GM21423 (cell line): Measurements from ENCODE around the gene MAP3K3.

Experiments
- ATAC-seq: cut with Tn5 transposase; IDR thresholded peaks from one replicate; pipeline ENCODE4 v1.9.1; 2021; ENCODE audit warnings: mild to moderate bottlenecking, moderate library complexity; ENCODE audit not compliant: unreplicated experiment

MAP3K3 gene

DNA sequence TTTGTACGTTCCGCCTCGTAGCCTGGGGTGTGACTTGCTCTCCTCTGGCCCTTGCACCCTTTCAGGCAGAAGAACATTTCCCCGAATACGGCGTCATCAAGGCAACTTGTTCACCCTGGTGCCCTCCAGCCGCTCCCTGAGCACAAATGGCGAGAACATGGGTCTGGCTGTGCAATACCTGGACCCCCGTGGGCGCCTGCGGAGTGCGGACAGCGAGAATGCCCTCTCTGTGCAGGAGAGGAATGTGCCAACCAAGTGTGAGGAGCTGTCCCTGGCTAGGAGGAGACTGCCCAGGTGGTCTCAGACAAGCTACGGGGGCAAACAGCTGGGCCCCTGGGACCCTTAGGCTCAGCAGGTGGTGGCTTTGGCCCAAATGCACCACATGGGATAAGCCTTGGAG, 67.3 kb downstream of the MAP3K3 start:
- no peak for ATAC-seq

DNA sequence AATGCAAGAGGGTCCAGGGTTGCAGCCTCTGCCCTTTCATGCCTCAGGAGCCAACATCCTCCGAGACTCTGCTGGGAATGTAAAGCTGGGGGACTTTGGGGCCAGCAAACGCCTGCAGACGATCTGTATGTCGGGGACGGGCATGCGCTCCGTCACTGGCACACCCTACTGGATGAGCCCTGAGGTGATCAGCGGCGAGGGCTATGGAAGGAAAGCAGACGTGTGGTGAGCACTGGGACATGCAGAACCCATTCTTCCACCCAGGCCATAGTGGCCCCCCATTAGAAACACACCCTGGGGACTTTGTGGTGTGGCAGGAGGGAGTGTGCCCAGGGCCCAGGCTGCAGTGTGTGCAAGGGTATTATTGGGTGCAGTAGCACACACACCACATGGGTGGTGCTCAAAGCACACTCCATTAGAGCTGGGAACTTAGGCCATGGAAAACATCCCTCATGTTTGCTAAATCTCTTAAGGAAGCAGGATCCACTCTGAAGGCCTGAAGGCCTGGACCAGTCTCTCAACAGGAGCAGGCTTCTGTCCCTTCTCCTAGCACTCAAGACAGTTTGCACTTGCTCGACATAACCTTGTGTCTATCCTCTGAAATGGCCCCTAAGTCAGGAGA, 70.1 kb downstream of the MAP3K3 start:
- ATAC-seq, result no peak

DNA sequence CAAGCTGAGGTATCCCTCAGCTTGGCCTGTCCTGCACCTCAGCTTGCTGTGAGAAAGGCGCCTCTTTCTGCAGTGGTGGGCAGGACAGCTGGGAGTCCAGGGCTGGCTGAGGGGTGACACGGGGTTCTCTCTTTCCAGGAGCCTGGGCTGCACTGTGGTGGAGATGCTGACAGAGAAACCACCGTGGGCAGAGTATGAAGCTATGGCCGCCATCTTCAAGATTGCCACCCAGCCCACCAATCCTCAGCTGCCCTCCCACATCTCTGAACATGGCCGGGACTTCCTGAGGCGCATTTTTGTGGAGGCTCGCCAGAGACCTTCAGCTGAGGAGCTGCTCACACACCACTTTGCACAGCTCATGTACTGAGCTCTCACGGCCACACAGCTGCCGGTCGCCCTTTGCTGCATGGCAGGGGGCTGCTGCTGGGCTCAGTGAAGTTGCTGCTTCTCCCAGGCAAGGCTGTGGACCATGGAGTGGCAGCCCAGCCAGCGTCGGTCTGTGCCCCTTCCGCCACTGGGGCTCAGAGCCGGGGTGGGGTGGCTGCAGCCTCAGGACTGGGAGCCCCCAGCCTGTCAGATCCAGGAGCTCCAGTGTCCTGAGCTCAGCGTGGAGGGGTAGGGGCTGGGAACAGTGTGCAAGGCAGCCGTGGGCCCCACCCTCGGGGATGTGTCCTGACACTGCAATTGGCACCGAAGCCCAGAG, 71.3 kb downstream of the MAP3K3 start:
- ATAC-seq, result no peak

DNA sequence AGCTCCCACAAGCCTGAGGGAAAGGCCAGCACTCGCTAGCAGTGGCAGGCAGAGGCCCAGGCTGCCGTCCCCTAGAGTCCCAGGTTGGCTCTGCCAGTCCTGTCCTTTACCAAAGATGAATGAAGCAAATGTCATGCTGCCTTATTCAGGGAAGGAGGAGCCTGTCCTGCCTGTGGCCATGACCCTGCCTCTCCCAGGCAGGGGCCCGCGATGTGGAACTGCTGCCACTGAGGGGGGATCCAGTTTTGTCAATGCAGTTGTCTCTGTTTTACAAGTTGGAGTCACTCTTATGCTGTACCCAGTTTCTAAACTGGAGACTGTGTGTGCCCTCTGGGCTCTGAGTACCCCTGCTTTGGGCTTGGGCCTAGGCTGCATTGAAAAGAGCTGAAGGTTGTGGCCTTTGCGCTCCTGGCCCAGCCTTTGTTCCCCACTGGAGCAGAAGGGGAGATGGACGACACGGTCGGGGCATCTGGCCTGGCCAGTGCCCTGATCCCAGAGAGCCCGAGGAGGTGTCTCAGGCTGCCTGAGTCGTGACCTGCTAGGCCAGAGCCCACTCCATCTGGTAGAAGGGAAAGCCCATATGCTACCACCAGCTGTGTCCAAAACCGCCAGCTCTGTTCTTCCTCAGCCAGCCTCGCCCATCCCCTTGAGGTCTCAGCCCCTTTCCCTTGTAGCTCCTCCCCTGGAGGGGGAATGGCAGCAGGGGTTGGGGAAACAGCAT, 72.2 kb downstream of the MAP3K3 start:
- ATAC-seq, result no peak

DNA sequence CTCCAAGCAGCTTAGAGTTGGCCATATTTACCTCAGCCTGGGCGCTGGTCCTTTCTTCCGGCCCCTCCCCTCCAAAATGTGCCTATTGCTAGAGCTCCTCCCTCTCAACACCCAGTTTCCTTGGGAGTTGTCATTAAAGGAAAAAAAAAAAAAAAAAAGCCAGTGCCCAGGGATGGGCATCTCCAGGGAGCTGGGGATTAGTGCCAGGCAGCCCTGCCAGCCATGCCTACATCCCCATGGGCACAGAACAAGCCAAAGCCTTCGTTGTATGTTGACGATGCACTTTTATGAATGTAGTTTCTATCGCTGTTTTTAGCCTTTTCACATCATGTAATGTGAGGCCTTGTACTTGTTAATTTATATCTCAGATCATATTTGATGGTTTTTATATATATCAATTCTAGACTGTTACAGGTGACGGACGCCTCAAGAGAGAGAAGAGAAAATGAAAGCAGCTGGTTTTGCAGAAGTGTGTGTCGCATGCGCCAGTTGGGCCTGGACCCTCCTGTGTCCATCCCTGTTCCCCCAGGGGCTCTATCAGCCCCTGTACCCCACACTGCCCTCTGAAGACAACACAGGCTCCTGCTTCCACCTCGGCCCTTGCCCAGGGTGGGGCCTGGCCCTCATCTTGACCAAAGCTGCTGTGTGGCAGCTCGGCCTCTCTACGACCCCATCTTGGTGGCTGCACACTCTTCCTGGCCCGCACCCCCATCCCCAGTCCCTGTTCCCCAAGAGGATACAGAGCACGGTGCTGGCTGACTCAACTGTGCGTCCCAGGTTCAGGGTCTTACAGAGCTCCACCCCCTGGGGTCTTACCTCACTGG, 72.9 kb downstream of the MAP3K3 start:
- no peak for ATAC-seq

DNA sequence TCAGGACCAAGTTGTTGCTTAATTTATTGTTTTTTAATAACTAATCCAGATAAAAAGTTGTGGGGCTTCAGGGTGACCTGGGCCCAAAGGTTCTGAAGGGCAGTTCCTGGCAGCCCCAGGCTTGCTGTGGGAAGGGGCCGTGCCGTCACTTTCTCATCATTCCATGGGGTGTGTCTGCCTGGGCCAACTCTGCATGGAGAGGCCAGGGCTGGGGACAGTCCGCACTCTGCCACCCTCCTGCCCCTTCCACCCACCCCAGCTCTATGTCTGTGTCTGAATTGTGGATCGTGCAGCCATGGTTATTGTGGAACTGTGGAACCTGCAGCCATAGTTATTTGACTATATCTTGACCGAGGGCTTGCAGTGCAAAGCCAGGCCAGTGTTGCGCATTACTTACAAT, 73.7 kb downstream of the MAP3K3 start:
- ATAC-seq, result no peak

DNA sequence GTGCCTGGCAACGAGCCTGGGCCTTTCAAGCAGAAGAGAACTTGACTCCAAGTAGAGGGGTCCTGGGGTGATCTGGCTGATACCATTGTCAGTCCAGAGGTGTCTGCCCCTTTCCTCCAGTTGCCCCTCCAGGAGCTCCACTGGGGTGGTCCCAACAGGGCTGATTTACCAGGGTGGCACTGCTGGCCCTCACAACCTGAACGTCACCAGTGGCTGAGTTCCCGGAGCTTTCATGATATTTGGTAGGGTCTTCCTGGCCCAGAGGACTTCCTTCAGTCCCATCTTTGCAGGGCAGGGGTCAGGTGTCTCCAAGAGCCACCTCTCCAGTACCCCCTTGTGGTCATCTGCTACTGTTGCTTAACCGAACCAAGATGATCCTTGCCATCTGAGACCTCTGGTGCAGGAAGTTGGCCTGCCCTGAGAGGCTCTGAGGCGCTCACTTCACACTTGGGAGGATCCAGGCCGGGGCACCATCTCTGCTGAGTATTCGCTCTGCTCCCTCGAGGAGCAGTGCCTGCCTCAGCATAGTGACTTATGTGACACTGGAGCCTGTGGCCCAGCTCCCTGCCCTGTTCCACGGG, 74.3 kb downstream of the MAP3K3 start:
- ATAC-seq, result no peak

DNA sequence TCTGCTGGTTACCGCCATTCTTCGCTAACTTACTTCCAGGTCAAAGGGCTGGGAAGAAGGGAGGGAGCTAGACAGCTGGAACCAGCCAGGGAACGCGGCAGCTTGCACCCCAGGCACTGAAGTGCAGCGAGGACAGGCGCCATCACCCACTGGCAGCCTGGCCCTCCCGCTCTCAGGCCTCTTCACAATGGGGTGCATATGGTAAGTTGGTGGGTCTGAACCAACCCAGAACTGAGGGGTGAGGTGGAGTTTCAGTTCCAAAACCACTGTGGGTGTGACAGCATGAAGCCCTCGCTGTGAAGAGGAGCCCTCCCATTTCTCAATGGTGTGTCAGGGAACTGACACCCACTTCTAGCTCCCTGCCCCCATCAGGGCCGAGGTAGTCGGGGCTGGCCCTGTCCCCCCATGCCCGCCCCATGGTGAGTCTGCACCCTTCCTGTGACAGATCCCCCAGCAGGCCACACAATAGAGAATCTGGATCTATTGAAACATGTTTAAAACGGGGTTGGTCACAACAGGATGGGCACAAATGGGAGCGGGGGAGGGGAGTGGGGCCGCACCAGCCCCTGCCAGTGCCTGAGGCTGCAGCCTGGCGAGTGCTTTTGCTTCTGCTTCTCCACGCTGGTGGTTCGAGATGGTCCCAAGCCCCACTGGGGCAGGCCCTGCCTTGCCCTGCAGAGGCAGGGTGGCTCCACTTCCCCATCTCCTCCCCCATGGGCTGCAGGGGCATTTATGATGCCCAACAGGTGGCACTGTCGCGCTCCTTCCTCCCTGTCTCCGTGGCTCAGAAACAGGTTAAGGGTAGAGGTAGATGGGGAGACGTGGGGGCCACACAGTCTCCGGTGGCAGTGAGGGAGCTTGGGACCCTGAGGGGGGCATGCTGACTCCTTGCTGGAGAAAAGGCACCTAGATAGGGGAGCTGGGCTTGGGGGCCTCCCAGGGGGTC, 75.4 kb downstream of the MAP3K3 start:
- ATAC-seq, result peak; percentile 19

DNA sequence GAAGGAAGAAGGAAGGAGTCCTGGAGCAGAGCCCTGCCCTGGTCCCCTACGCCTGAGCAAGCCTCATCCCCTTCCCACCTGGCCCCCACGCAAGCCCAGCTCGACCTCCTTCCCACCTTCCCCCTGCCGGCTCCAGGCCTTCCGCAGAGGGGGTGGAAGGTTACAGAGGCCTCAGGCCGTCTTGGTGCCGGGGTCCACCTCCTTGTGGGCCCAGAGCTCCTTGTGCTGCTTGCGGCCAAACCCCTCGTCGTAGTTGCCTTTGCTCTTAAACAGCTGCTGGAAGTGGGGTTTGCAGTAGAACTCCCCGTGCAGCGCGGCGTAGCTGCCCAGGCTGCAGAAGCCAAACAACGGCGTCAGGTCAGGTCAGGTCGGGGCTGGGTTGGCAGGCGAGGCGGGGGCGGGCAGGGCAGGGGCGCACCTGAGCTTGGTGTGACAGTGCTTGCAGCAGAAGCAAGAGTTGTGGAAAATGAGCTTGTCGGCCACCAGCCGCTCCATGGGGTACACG, 76.2 kb downstream of the MAP3K3 start:
- no peak for ATAC-seq

DNA sequence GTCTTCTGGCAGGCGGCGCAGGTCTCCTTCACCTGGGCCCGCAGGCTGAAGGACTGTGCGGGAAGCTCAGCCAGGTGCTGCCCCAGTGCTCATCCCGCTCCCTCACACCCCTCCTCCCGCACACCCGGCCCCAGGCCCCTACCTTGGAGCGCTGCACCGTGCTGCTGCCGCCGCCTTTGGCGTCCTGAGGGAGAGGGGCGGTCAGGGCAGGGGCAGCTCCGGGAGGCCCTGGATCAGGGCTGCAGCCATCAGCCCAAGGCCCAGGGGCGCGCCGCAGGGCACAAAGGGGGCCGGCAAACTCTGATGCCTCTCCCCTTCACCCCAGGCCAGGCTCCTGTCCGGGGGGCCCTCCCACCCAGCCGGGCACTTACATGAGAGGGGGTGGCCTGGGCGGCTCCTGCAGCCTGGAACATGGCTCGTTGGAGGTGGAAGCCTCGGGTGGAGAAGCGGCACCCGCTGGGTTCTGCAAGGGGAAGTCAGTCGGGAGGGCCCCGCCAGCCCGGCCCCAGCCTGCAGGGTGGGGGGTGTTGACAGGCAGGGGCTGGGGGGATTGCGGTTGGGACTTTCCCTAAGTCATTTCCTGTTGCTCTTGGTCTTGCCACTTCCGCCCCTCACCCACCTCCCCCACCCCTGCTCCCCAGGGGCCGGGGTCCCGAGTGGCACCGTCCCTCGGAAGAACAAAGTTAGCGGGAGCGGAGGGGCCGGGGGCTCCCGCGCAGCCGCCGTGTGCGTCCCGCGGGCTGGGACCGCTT, 76.8 kb downstream of the MAP3K3 start:
- peak; percentile 31 for ATAC-seq

DNA sequence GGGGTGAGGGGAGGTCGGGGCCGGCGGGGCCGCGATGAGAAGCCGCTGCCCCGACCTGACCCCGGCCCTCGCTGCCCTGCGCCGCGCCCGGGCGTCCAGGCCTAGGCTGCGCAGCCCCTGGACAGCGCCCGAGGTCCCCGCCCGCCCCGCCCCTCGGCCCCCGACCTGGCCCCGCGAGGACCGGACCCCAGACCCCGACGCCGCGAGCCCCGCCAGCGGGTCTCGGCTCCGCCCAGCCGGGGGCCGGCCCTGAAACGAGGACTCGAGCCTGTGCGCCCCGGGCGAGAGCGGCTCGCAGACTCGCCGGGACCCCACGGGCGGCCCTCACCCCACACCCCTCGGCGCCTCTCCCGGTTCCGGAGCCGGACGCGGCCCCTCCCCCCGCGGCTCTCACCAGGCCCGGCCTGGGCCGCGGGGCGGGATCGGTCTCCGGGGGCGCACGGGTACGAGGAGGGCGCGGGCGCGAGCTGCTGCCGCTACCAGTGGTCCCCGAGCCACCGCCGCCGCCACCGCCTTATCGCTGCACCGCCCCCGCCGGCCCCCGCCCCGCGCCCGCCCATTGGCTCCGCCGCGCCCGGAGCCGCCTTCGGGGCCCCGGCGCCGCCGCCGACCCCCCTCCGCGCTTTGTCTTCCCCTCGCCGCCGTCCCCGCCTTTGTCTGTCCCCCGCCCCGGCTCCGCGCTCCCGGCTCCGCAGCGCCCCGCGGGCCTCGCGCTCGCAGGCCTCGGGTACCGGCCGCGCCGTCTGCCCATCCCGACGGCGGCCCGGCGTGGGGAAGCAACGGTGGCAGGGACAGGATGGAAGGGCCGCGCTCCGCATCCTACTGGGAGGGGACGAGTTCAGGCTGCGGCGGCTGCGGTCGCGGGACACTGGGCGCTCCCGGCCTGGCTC, 77.7 kb downstream of the MAP3K3 start, which contains the start of gene LIMD2:
TSS of gene LIMD2 (minus strand) at position 488 of the 890 bp plus-strand sequence. CDS start 827 bp downstream, outside the sequence.
- ATAC-seq, result peak; percentile 18

DNA sequence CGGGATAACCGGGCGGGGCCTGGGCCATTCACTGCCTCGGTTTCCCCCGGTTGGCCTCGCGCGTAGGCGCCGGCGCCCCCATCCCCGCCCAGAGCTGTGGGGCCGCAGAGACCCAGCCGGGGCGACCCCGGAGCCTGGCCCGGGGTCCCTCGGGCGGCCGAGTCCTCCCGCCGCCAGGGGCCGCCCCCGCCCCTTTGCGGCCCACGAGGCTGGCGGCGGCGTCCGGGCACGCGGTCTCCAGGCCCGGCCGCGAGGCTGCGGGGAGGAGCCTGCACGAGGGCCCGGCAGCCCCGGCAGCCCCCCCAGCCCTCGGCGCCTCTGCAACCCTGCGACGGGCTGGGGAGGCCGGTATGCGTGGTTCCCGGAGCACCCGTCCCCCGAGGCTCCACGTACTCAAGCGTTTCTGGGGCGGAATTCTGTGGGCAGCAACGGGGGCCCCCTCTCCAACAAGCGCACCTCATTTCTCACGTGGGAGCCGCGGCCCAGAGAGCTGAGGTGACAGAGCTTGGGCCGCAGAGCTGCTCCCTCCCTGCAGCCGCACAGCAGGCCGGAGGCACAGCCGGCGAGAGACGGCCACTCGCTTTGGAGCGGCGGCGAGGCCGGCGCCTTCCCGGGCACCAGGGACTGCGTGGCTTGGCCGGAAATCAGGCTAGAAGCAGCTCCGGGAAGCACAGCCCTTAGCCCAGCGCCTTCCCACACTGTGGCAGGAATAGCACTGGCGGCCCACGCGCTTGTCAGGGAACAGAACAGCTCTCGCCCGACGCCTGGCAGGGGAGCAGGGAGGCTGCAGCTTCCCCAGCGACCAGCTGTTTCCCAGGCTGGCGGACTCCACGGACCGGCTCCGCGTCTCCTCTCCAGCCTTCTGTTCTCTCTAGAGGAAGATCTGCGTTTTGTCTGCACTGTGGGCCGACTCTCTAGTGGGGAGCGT, 78.6 kb downstream of the MAP3K3 start:
- ATAC-seq, result peak; percentile 13

DNA sequence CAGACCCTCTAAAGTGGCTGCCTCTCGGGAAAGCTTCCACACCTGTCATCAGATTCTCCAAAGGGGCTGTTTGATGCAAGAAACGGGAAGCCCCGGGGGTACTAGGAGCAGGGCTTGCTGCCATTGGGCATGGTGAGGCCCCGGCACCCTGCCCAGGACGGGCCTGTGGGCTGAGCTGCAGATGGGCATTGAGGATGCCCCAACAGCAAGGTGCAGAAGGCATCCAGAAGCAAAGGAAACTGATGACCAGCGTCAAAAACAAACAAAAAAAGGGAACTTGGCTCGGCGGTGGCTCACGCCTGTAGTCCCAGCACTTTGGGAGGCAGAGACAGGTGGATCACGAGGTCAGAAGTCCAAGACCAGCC, 79.2 kb downstream of the MAP3K3 start:
- ATAC-seq, result no peak

DNA sequence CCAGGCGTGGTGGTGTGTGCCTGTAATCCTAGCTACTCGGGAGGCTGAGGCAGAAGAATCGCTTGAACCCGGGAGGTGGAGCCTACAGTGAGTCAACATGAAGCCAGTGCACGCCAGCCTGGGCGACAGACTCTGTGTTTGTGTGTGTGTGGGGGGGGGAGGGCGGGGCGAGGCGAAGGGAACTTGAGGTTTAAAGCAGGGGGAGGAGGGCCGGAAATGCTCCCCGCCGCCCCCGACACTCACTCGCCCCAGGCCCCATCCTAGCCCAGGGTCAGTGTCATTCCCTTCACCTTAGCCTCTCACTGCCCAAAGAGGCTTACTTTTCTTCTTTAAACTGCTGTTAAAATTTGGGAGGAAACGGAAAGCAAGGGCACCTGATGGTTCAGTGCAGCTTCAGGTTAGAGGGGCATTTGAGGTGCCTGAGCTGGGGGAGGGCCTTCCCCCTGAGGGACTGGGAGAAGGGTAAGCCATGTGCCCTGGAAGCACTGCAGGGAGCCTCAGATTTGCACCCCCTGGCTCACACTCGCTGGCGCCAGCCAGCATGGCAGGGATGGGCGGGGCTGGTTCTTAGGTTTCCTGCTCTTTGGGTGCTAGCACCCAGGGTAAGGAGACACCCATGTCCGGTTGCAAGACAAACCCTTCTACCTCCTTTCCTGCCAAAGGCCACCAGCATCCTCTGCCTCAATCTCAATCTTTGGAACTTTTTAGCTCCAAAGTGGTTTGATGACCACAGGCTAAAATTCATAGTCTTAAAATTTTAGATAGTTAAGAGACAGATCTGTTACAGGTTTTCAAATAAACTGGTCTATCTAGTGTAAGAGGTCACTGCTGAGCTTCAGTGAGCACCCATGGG, 79.9 kb downstream of the MAP3K3 start:
- ATAC-seq, result no peak

DNA sequence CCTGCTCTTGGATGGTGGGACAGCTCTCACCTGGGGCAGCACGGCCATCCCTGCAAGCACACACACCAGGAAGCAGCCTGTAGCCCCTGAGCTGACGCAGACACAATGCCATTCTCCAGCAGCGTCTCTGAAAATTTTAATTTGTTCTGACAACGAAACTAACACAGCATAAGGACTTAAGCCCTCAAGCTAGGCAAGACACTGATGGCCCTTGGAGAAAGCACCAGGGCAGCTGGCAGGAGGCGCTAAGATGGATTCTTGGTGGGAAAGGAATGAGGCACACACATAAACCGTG, 80.5 kb downstream of the MAP3K3 start:
- ATAC-seq, result no peak

DNA sequence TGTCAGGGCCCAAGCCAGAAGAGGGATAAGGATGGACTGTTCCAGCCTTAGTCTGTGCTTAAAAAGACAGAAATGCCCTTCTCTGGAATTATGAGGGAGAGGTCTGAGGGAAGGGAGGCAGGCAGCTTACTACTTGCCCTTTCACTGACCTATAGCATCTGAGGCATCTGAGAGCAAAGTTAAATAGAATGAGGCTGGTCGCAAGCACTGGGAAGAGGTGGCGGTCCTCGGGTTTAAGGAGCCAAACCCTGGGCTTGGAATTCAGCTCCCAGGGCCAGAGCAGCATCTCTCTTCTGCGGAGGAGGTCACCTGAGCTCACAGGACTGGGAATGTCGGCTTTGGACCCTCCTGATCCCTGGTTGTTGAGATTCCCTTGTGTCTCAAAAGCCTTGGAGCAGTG, 80.8 kb downstream of the MAP3K3 start:
- no peak for ATAC-seq
